Immature natural killer cell (primary cell): ENCODE results near the gene IPO11. TPM values are rescaled to one million over a fixed set of nuclear protein-coding genes. Genes with fewer than 3 reads are reported as not detected.
"Not testable (repeated sequence)": the region's sequence is repeated elsewhere in the genome, so short reads cannot be mapped to it uniquely, and the experiment has no call there.

Source experiments
- DNase-seq, 3 donors: peaks; one replicate each; pipeline ENCODE4 v3.0.0; 2022; ENCODE audit warnings: mixed read lengths in 1 of 3
- H3K27ac Mint-ChIP-seq, 6 donors: one replicate each; pipeline ENCODE4 v1.8.0; 2020; ENCODE audit warnings: mixed read lengths in 6 of 6, mild to moderate bottlenecking in 5 of 6, inconsistent platforms in 4 of 6, moderate library complexity in 3 of 6
- H3K27me3 Mint-ChIP-seq, 3 donors: one replicate each; pipeline ENCODE4 v1.8.0; 2020 to 2021; ENCODE audit warnings: low read depth in 3 of 3, mild to moderate bottlenecking in 3 of 3, mixed read lengths in 3 of 3, moderate library complexity in 3 of 3, inconsistent platforms in 1 of 3
- H3K36me3 Mint-ChIP-seq, 3 donors: one replicate each; pipeline ENCODE4 v1.8.0; 2020; ENCODE audit warnings: mixed read lengths in 3 of 3, inconsistent platforms in 2 of 3, mild to moderate bottlenecking in 2 of 3
- H3K4me1 Mint-ChIP-seq, 2 donors: one replicate each; pipeline ENCODE4 v1.8.0; 2020; ENCODE audit warnings: inconsistent platforms in 2 of 2, mild to moderate bottlenecking in 2 of 2, mixed read lengths in 2 of 2, moderate library complexity in 1 of 2
- H3K4me3 Mint-ChIP-seq, 5 donors: one replicate each; pipeline ENCODE4 v1.8.0; 2020; ENCODE audit warnings: mild to moderate bottlenecking in 5 of 5, mixed read lengths in 5 of 5, inconsistent platforms in 3 of 5, moderate library complexity in 3 of 5
- H3K9me3 Mint-ChIP-seq, 6 donors: one replicate each; pipeline ENCODE4 v1.8.0; 2020; ENCODE audit warnings: mild to moderate bottlenecking in 6 of 6, mixed read lengths in 6 of 6, inconsistent platforms in 4 of 6, moderate library complexity in 3 of 6
- polyA plus RNA-seq, 3 donors: library from polyadenylated mRNA; unstranded; fragments of 300-500 nt; fragmentation: Illumina TruSeq; gene quantifications; one replicate each; pipeline ENCODE4 v1.2.3, GENCODE V29; 2021

IPO11 gene
- polyA plus RNA-seq, 3 donors from 2014 or later = 15.1 to 30.0 (median 25.3) TPM

DNA sequence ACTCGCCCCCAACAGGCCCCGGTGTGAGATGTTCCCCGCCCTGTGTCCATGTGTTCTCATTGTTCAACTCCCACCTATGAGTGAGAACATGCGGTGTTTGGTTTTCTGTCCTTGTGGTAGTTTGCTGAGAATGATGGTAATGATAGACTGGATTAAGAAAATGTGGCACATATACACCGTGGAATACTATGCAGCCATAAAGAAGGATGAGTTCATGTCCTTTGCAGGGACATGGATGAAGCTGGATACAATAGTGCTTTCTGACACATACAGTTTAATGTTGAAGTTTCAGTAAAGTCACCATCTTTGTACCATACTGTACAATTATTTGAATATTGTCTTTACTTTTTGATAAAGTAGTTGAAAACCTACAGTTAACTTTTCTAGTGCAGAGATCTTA, 96.2 kb downstream of the IPO11 start:
- not testable (repeated sequence) for H3K27ac Mint-ChIP-seq, H3K4me1 Mint-ChIP-seq, H3K9me3 Mint-ChIP-seq, DNase-seq, H3K4me3 Mint-ChIP-seq, H3K27me3 Mint-ChIP-seq
- peaks cover 15 to 26% (median 15%) of the 10 kb centered on the region in 3 donors for H3K36me3 Mint-ChIP-seq

DNA sequence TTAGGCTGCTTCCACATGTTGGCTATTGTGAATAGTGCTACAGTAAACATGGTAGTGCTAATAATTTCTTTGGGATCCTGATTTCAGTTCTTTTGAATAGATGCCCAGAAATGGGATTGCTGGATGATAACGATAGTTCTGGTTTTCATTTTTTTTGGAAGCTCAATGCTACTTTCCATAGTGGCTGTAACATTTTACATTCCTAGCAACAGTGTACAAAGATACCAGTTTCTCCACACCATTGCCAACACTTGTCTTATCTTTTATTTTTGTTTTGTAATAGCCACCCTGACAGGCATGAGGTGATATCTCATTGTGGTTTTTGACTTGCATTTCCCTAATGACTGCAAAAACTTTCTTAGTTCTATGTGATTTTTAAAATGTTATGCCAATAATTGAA, 97.2 kb downstream of the IPO11 start:
- no peaks in the 10 kb centered on the region for H3K27me3 Mint-ChIP-seq
- no peak overlapping the region for H3K4me3 Mint-ChIP-seq
- no peak for DNase-seq
- no peaks in the 10 kb centered on the region for H3K9me3 Mint-ChIP-seq
- peaks cover 0 to 6% of the 10 kb centered on the region in 2 donors for H3K4me1 Mint-ChIP-seq
- no peak overlapping the region for H3K27ac Mint-ChIP-seq
- H3K36me3 Mint-ChIP-seq = peaks cover 15 to 26% (median 15%) of the 10 kb centered on the region in 3 donors

DNA sequence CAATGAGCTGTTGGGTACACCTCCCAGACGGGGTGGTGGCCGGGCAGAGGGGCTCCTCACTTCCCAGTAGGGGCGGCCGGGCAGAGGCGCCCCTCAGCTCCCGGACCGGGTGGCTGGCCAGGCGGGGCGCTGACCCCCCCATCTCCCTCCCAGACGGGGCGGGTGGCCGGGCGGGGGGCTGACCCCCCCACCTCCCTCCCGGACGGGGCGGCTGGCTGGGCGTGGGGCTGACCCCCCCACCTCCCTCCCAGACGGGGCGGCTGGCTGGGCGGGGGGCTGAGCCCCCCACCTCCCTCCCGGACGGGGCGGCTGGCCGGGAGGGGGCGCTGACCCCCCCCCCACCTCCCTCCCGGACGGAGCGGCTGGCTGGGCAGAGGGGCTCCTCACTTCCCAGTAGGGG, 100.5 kb downstream of the IPO11 start:
- not testable (repeated sequence) for H3K27me3 Mint-ChIP-seq, H3K9me3 Mint-ChIP-seq, DNase-seq, H3K4me3 Mint-ChIP-seq, H3K4me1 Mint-ChIP-seq, H3K27ac Mint-ChIP-seq
- H3K36me3 Mint-ChIP-seq = peaks cover 17 to 34% (median 28%) of the 10 kb centered on the region in 3 donors

- no peak for DNase-seq
- Mint-ChIP-seq H3K9me3 (no peaks in the 10 kb centered on the region), H3K27me3 (no peaks in the 10 kb centered on the region), H3K36me3 (peaks cover 9 to 27% (median 24%) of the 10 kb centered on the region in 3 donors), H3K27ac (no peak overlapping the region), H3K4me3 (no peak overlapping the region), H3K4me1 (peaks cover 8 to 19% of the 10 kb centered on the region in 2 donors)
These were observed 102.1 kb downstream of the IPO11 start for GRCh38 chr5:62514510-62515119.

GRCh38 chr5:62520812-62521211, 108.2 kb downstream of the IPO11 start:
- not testable (repeated sequence) for H3K4me3 Mint-ChIP-seq, H3K9me3 Mint-ChIP-seq, H3K27me3 Mint-ChIP-seq, DNase-seq
- peaks cover 14 to 39% (median 32%) of the 10 kb centered on the region in 3 donors for H3K36me3 Mint-ChIP-seq
- peak overlapping the region in 1 of 6 donors; percentile 10 for H3K27ac Mint-ChIP-seq
- peaks cover 10 to 13% of the 10 kb centered on the region in 2 donors for H3K4me1 Mint-ChIP-seq

DNA sequence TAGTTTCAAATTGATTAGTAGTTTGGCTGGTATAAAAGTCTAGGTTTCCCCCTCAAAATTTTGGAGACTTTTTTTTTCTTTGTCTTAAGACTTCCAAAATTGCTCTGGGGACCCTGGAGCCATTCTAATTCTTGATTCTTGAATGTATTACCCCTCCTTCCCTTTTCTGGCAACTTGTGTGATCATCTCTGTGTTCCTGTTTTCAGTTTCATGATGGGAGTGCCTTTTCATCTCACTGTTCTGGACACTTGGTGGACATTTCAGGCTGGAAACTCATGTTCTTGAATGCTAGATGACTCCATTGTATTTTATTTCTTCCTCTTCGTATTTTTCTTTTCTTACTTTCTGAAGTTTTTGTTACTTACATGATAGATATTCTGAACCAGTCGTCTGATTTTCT, 108.8 kb downstream of the IPO11 start:
- peaks cover 13 to 36% (median 34%) of the 10 kb centered on the region in 3 donors for H3K36me3 Mint-ChIP-seq
- no peak for DNase-seq
- H3K27ac Mint-ChIP-seq = peak overlapping the region in 1 of 6 donors; percentile 37
- H3K9me3 Mint-ChIP-seq = no peaks in the 10 kb centered on the region
- peaks cover 10 to 13% of the 10 kb centered on the region in 2 donors for H3K4me1 Mint-ChIP-seq
- H3K27me3 Mint-ChIP-seq = no peaks in the 10 kb centered on the region
- no peak overlapping the region for H3K4me3 Mint-ChIP-seq

GRCh38 chr5:62522811-62523210, 110.2 kb downstream of the IPO11 start:
- DNase-seq = no peak
- no peak overlapping the region for H3K4me3 Mint-ChIP-seq
- peaks cover 13 to 33% (median 31%) of the 10 kb centered on the region in 3 donors for H3K36me3 Mint-ChIP-seq
- peaks cover 10 to 13% of the 10 kb centered on the region in 2 donors for H3K4me1 Mint-ChIP-seq
- H3K9me3 Mint-ChIP-seq = no peaks in the 10 kb centered on the region
- H3K27ac Mint-ChIP-seq = peak overlapping the region in 1 of 6 donors; percentile 31
- no peaks in the 10 kb centered on the region for H3K27me3 Mint-ChIP-seq

- no peak overlapping the region for H3K4me3 Mint-ChIP-seq
- DNase-seq = no peak
- H3K4me1 Mint-ChIP-seq = no peaks in the 10 kb centered on the region
- H3K27ac Mint-ChIP-seq = no peak overlapping the region
- no peaks in the 10 kb centered on the region for H3K27me3 Mint-ChIP-seq
- peaks cover 4 to 11% (median 10%) of the 10 kb centered on the region in 3 donors for H3K36me3 Mint-ChIP-seq
- H3K9me3 Mint-ChIP-seq = no peaks in the 10 kb centered on the region
These were observed 121.0 kb downstream of the IPO11 start for GRCh38 chr5:62533597-62533996.

GRCh38 chr5:62534461-62535236, 122.1 kb downstream of the IPO11 start:
- Mint-ChIP-seq H3K4me3 (no peak overlapping the region), H3K4me1 (no peaks in the 10 kb centered on the region), H3K9me3 (no peaks in the 10 kb centered on the region), H3K27me3 (no peaks in the 10 kb centered on the region), H3K27ac (no peak overlapping the region), H3K36me3 (peaks cover 5 to 13% (median 12%) of the 10 kb centered on the region in 3 donors)
- DNase-seq = no peak

DNA sequence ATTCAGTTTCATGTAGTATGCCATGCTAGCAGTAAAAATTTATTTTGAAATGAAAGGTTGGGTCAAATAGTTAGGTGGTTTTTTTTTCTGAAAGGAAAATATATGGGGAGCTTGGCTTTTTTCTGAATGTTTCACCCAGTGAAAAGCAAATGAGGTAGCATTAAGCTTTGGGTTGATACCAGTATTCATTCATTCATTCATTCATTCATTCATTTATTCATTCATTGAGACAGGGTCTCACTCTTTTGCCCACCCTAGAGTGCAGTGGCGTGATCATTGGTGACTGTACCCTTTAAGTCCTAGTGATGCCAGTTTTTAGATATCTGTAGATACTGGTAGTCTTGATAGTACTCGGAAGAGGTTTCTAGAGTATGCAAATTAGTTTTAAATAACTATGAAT, 123.7 kb downstream of the IPO11 start:
- peaks cover 5 to 12% (median 9%) of the 10 kb centered on the region in 3 donors for H3K36me3 Mint-ChIP-seq
- H3K27ac Mint-ChIP-seq = no peak overlapping the region
- H3K4me3 Mint-ChIP-seq = no peak overlapping the region

GRCh38 chr5:62536783-62537182, 124.2 kb downstream of the IPO11 start:
- Mint-ChIP-seq H3K27ac (no peak overlapping the region), H3K9me3 (no peaks in the 10 kb centered on the region), H3K27me3 (peaks cover 0 to 1% (median 0%) of the 10 kb centered on the region in 3 donors)

More for the DNA sequence above, 123.7 kb downstream of the IPO11 start:
- no peak for DNase-seq
- H3K9me3 Mint-ChIP-seq = no peaks in the 10 kb centered on the region
- H3K27me3 Mint-ChIP-seq = no peaks in the 10 kb centered on the region
- no peaks in the 10 kb centered on the region for H3K4me1 Mint-ChIP-seq

GRCh38 chr5:62538017-62538942, 125.7 kb downstream of the IPO11 start:
- H3K27me3 Mint-ChIP-seq = peaks cover 0 to 1% (median 0%) of the 10 kb centered on the region in 3 donors
- H3K9me3 Mint-ChIP-seq = no peaks in the 10 kb centered on the region
- H3K36me3 Mint-ChIP-seq = peaks cover 9 to 10% (median 9%) of the 10 kb centered on the region in 3 donors
- H3K27ac Mint-ChIP-seq = peak overlapping the region in 2 of 6 donors; percentile 18 to 32
- no peak for DNase-seq
- H3K4me1 Mint-ChIP-seq = no peaks in the 10 kb centered on the region
- no peak overlapping the region for H3K4me3 Mint-ChIP-seq

More at GRCh38 chr5:62536783-62537182, 124.2 kb downstream of the IPO11 start:
- Mint-ChIP-seq H3K4me3 (no peak overlapping the region), H3K36me3 (peaks cover 5 to 8% (median 5%) of the 10 kb centered on the region in 3 donors), H3K4me1 (no peaks in the 10 kb centered on the region)
- no peak for DNase-seq

GRCh38 chr5:62542720-62543119, 130.2 kb downstream of the IPO11 start:
- Mint-ChIP-seq H3K4me3 (no peak overlapping the region), H3K27me3 (peaks cover 0 to 3% (median 1%) of the 10 kb centered on the region in 3 donors), H3K9me3 (no peaks in the 10 kb centered on the region), H3K27ac (no peak overlapping the region), H3K4me1 (no peaks in the 10 kb centered on the region), H3K36me3 (peaks cover 22 to 36% (median 31%) of the 10 kb centered on the region in 3 donors)
- no peak for DNase-seq
